ENCODE data around the gene XPNPEP3. TPM values are rescaled to one million over a fixed set of nuclear protein-coding genes. Genes with fewer than 3 reads are reported as not detected.

Gene XPNPEP3
- 15.1 and 19.0 TPM in 2 replicates for total RNA-seq

DNA sequence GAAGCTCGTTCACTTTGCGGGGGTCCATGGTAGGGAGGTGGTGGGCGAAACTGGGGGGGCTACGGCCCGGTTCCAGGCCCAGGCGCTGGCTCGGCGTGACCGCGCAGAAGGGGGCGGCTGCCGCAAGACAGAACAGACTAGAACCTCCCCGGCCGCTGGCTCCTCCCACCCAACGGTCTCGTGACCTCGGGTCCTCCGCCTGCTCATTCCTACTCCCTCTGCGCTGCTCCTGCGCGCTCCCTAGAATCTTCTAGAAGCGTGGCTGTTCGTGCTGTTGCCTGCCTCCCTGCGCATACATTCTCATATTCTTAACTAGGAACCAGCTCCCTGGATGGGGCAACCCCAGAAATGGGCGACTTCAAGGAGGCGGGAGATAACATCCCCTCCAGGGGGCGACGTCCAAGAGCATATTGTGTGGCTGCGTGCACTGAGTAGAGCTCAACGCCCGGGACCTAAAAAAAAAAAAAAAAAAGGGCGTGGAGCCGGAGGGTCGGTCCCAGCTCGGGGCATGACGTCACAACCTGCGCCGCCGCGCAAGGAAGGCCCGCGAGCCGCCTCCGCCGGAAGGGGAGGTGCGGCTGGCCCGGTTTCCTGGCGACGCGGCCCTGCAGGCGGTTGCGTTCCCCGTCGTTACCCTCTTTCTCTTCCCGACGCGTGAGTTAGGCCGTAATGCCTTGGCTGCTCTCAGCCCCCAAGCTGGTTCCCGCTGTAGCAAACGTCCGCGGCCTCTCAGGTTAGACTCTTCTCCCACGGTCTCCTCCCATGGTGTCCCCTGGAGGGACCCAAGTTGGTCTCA is at the start of gene XPNPEP3, which contains the start of gene ST13:
Gene XPNPEP3 (plus strand): TSS at position 636 of the 796 bp plus-strand sequence. CDS start 34 bp downstream, at position 670.
Gene ST13 (minus strand): TSS at position 127 of the 796 bp plus-strand sequence. CDS start 99 bp downstream, at position 28.
- TF ChIP-seq CTCF (IDR thresholded peaks at IDR 0.05; ENCODE audit: insufficient read depth, low read depth, low read length) = peak; percentile 31
- DNase-seq (ENCODE audit: low read depth) = peak; percentile 97
- H3K4me3 ChIP-seq (ENCODE audit: low read depth, low read length) = peak within 1 kb of the TSS; percentile 99

- no peak for TF ChIP-seq CTCF (IDR thresholded peaks at IDR 0.05; ENCODE audit: insufficient read depth, low read depth, low read length)
- H3K4me3 ChIP-seq (ENCODE audit: low read depth, low read length) = no peak overlapping the region
- DNase-seq (ENCODE audit: low read depth) = peak; percentile 22
Measured at GRCh38 chr22:40808018-40808841, 48.7 kb upstream of the XPNPEP3 start.

- no peak for DNase-seq (ENCODE audit: low read depth)
- TF ChIP-seq CTCF (IDR thresholded peaks at IDR 0.05; ENCODE audit: insufficient read depth, low read depth, low read length) = no peak
- no peak overlapping the region for H3K4me3 ChIP-seq (ENCODE audit: low read depth, low read length)
Measured at GRCh38 chr22:40813912-40814315, 43.0 kb upstream of the XPNPEP3 start.

GRCh38 chr22:40817737-40818136 is 39.2 kb upstream of the XPNPEP3 start:
- peak overlapping the region; percentile 100 for H3K4me3 ChIP-seq (ENCODE audit: low read depth, low read length)
- DNase-seq (ENCODE audit: low read depth) = no peak
- no peak for TF ChIP-seq CTCF (IDR thresholded peaks at IDR 0.05; ENCODE audit: insufficient read depth, low read depth, low read length)

DNA sequence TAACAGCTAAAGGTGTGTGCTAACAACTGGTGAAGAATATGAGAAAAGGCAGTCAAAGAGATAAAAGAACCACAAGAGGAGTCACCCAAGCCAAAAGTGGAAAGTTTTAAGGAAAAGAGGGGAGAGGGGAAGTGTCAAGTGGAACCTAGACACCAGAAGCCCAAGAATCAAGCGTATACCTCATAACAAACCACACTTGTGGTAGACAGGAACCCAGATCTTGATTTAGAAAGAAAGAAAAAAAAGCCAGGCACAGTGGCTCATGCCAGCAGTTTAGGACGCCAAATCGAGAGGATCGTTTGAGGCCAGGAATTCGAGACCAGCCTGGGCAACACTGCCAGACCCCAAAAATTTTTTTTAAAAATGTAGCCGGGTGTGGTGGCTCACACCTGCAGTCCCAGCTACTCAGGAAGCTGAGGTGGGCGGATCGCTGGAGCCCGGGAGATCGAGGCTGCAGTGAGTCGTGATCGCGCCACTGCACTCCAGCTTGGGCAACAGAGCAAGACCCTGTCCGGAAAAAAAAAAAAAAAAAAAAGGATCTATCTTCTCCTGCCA is 38.7 kb upstream of the XPNPEP3 start:
- peak; percentile 8 for DNase-seq (ENCODE audit: low read depth)
- peak overlapping the region; percentile 100 for H3K4me3 ChIP-seq (ENCODE audit: low read depth, low read length)
- no peak for TF ChIP-seq CTCF (IDR thresholded peaks at IDR 0.05; ENCODE audit: insufficient read depth, low read depth, low read length)

- H3K4me3 ChIP-seq (ENCODE audit: low read depth, low read length) = peak within 1 kb of the TSS; percentile 100
- TF ChIP-seq CTCF (IDR thresholded peaks at IDR 0.05; ENCODE audit: insufficient read depth, low read depth, low read length) = peak; percentile 48
- peak; percentile 83 for DNase-seq (ENCODE audit: low read depth)
Measured at GRCh38 chr22:40818747-40819598, 38.0 kb upstream of the XPNPEP3 start, which contains the start of gene SLC25A17. Gene SLC25A17 (minus strand): TSS chr22:40819346. CDS start chr22:40819248, 98 bp downstream.
